BE2C (cell line): ENCODE results near the gene SPAG16.

Source experiments
- DNase-seq: peaks from one replicate; pipeline ENCODE4 v3.0.0-alpha.2; 2020
- H3K27me3 ChIP-seq: fragments of 250-450 bp; sonication (Bioruptor Pico); 2 replicates; pipeline ENCODE4 v1.5.1; 2020; ENCODE audit warnings: mild to moderate bottlenecking
- H3K36me3 ChIP-seq: fragments of 250-450 bp; sonication (Bioruptor Pico); 2 replicates; pipeline ENCODE4 v1.5.1; 2020; ENCODE audit warnings: mild to moderate bottlenecking
- H3K4me1 ChIP-seq: fragments of 250-450 bp; sonication (Bioruptor Pico); 2 replicates; pipeline ENCODE4 v1.5.1; 2020
- H3K4me3 ChIP-seq: 2 replicates; pipeline ENCODE4 v1.5.1; 2011; ENCODE audit warnings: low read depth, low read length
- H3K9me3 ChIP-seq: fragments of 250-450 bp; sonication (Bioruptor Pico); 2 replicates; pipeline ENCODE4 v1.5.1; 2020
- TF ChIP-seq, protein P1 (sequence below): IDR thresholded peaks from 2 replicates; pipeline ENCODE4 v1.5.1; 2012; ENCODE audit warnings: mild to moderate bottlenecking, low read depth, low read length

The SPAG16 gene

DNA sequence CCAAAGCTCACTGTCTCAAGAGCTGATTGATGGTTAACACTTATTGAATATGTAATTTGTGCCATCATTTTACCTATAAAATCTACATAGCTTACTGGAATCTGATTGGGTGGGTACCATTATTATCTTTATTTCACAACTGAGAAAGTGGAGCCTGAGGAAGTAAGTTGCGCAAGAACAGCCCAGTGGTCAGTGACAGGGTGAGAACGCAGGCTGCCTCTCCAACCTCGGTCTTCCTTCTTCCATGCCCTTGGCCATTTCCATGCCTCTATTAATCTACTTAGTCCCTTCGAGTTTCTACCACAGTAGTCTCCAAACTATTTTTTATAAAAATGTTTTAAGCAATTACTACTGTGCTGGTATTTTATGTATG is 735.7 kb downstream of the SPAG16 start:
- DNase-seq, result no peak
- TF ChIP-seq, protein P1, sequence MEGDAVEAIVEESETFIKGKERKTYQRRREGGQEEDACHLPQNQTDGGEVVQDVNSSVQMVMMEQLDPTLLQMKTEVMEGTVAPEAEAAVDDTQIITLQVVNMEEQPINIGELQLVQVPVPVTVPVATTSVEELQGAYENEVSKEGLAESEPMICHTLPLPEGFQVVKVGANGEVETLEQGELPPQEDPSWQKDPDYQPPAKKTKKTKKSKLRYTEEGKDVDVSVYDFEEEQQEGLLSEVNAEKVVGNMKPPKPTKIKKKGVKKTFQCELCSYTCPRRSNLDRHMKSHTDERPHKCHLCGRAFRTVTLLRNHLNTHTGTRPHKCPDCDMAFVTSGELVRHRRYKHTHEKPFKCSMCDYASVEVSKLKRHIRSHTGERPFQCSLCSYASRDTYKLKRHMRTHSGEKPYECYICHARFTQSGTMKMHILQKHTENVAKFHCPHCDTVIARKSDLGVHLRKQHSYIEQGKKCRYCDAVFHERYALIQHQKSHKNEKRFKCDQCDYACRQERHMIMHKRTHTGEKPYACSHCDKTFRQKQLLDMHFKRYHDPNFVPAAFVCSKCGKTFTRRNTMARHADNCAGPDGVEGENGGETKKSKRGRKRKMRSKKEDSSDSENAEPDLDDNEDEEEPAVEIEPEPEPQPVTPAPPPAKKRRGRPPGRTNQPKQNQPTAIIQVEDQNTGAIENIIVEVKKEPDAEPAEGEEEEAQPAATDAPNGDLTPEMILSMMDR, result no peak
- H3K9me3 ChIP-seq, result no peaks in the 10 kb centered on the region
- no peaks in the 10 kb centered on the region for H3K4me1 ChIP-seq
- H3K4me3 ChIP-seq, result no peak overlapping the region
- no peaks in the 10 kb centered on the region for H3K27me3 ChIP-seq
- no peaks in the 10 kb centered on the region for H3K36me3 ChIP-seq

DNA sequence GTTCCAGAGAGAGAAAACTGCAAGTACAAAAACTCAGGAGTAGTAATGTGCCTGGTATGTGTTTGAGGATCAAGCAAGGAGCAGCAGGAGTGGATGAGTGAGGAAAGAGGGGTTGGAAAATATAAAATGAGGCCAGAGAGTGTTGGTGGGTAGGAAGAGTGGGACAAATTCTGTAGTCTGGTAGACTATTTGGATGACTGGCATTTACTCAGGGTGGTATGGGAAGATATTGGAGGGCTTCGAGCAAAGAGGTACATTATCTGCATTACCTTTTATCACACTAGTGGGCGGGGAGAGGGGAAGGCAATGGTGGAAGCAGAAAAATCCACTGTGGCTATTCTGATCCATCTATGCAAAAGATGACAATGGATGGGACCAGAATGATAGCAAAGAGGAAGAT is 744.9 kb downstream of the SPAG16 start:
- no peaks in the 10 kb centered on the region for H3K4me1 ChIP-seq
- no peaks in the 10 kb centered on the region for H3K9me3 ChIP-seq
- DNase-seq, result no peak
- no peaks in the 10 kb centered on the region for H3K27me3 ChIP-seq
- no peak overlapping the region for H3K4me3 ChIP-seq
- TF ChIP-seq, protein P1, result no peak
- H3K36me3 ChIP-seq, result no peaks in the 10 kb centered on the region

DNA sequence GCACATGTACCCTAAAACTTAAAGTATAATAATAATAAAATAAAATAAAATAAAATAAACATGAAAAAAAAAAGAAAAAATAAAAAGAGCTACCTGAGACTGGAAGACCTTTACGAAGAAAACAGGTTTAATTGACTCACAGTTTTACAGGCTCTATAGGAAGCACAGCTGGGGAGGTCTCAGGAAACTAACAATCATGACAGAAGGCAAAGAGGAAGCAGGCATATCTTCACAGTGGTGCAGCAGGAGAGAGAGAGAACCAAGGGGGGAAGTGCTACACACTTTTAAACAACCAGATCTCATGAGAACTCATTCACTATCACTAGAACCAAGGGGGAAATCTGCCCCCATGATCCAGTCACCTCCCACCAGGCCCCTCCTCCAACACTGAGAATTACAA is 747.3 kb downstream of the SPAG16 start:
- H3K9me3 ChIP-seq, result no peaks in the 10 kb centered on the region
- TF ChIP-seq, protein P1, result no peak
- no peak for DNase-seq
- H3K36me3 ChIP-seq, result no peaks in the 10 kb centered on the region
- no peaks in the 10 kb centered on the region for H3K27me3 ChIP-seq
- H3K4me3 ChIP-seq, result no peak overlapping the region
- H3K4me1 ChIP-seq, result no peaks in the 10 kb centered on the region

DNA sequence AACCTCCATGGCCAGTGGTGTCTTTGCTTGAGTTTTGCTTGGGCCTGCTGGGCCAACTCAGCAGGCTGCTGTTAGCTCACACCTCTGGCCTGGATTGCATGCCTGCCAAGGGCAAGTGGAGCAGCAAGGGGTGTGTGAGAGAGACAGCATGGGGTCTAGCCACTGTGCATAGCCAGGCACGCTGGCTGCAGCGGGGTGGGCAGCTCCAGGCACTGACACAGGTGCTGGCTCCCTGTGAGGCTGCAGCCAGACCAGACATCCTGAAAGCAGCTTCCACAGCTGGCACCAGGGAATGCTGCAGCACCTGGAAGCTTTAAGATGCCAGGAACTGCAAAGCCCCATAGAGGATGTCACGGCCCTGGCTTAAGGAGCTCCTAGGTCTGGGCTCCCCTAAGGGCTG is 750.2 kb downstream of the SPAG16 start:
- no peaks in the 10 kb centered on the region for H3K27me3 ChIP-seq
- no peaks in the 10 kb centered on the region for H3K36me3 ChIP-seq
- no peaks in the 10 kb centered on the region for H3K4me1 ChIP-seq
- no peaks in the 10 kb centered on the region for H3K9me3 ChIP-seq
- H3K4me3 ChIP-seq, result no peak overlapping the region
- TF ChIP-seq, protein P1, result no peak
- DNase-seq, result no peak

DNA sequence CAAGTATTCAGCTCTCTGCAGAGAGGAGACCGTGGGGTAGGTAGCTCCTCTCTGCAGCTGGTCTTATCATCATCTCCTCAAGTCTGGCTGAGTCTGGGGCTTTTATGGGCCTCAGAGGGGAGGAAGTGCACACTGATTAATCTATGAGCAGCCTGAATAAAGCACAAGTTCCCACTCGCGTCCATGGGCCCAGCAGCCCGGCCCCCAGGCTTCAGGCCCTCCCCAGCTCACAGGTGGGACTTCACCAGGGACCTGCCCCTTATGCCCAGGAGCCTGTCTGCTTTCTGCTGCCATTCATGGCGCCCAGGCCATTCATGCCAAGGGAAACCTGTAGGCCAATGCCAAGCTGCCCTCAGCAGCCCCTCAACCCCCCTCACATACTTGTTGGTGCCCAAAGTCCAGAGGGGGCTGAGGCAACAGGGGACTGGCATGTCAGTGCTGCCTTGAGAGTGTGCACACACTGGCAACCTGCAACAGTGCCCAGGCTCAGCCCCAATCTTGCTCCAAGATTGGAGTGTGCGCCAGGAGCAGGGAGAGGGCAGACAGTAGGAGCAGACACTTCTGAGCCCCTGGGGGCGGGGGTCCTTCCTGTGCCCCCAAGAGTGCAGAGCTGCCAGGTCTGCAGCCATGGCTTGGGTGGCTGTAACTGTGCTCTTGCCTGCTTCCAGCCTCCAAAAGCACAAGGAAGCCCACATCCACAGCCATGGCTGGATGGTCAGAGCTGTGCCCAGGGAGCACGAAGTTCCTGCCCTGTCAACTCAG is 751.0 kb downstream of the SPAG16 start:
- no peaks in the 10 kb centered on the region for H3K27me3 ChIP-seq
- no peaks in the 10 kb centered on the region for H3K36me3 ChIP-seq
- DNase-seq, result no peak
- no peak overlapping the region for H3K4me3 ChIP-seq
- TF ChIP-seq, protein P1, result no peak
- no peaks in the 10 kb centered on the region for H3K9me3 ChIP-seq
- no peaks in the 10 kb centered on the region for H3K4me1 ChIP-seq

DNA sequence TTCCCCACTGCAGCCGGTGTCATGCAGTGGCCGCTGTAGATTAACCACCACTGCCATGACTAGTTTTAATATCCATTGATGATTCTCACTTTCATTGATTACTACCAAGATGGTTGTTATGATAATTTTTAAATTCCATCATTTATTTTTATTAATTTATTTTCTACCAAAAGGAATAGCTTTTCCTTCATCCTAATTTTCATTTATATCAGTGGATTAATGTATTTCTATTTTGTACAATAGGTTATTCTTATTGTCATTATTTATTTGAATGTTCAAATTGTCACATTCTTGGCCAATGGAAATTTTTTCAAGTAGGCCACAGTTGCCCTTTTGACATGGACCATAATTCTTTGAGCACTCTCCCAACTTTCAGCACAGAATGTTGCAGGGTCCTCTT is 751.7 kb downstream of the SPAG16 start:
- Histone ChIP-seq H3K4me1 (no peaks in the 10 kb centered on the region), H3K27me3 (no peaks in the 10 kb centered on the region), H3K9me3 (no peaks in the 10 kb centered on the region), H3K4me3 (no peak overlapping the region), H3K36me3 (no peaks in the 10 kb centered on the region)
- no peak for DNase-seq
- TF ChIP-seq, protein P1, result no peak
